GM23248 (cell line): ENCODE measurements around the gene OR5K4.

ENCODE experiments used
- EZH2 ChIP-seq: fragments of 200-600 bp; sonication (generic); IDR thresholded peaks from 2 replicates; pipeline ENCODE4 v1.6.1; 2018; ENCODE audit warnings: antibody characterized with exemption, mild to moderate bottlenecking; ENCODE audit not compliant: insufficient read depth, poor library complexity, severe bottlenecking
- EZH2phosphoT487 ChIP-seq: fragments of 200-600 bp; sonication (generic); IDR thresholded peaks from 2 replicates; pipeline ENCODE4 v1.6.1; 2018; ENCODE audit warnings: antibody characterized with exemption, moderate library complexity, mild to moderate bottlenecking, low read depth; ENCODE audit not compliant: insufficient read depth

GRCh38 chr3:98326945-98327344 is 26.7 kb upstream of the OR5K4 start:
- TF ChIP-seq EZH2, result no peak
- TF ChIP-seq EZH2phosphoT487, result no peak
